Testis (tissue), 2 donors: Measurements from ENCODE around the gene HSFY2.
"Not testable (repeated sequence)": the region's sequence is repeated elsewhere in the genome, so short reads cannot be mapped to it uniquely, and the experiment has no call there.

ENCODE experiments used
- POLR2A ChIP-seq: fragments of 450-650 bp; IDR thresholded peaks from one replicate; pipeline ENCODE4 v1.6.1; 2017; ENCODE audit warnings: antibody characterized with exemption, mild to moderate bottlenecking, moderate library complexity
- TF ChIP-seq, protein P1 (sequence below), 3 experiments: fragments of 450-650 bp in 2 of 3; fragments of 200-600 bp in 1 of 3; sonication (generic) in 1 of 3; IDR thresholded peaks; one replicate each; pipeline ENCODE4 v1.5.1; 2016 to 2019; ENCODE audit warnings: antibody characterized with exemption in 3 of 3, mild to moderate bottlenecking in 2 of 3, moderate library complexity in 1 of 3

DNA sequence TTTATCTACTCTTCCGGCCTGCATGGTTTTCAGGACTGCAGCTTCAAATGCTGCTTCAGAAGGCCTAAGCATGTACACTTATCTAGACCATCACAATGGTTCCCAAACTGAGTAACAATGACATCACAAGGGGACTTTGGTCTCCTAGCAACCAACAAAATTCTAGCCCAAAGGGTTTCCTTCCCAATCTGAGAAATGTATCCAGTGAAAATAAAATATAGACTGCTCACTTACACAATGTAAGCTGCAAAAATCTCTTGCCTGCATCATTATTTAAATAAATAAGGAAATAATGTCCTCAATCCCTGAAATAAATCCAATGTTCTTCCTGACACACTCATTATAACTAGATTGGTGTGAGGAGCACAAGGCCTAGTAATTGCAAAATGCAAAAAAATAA, at the start of gene HSFY2:
- TF ChIP-seq, protein P1, sequence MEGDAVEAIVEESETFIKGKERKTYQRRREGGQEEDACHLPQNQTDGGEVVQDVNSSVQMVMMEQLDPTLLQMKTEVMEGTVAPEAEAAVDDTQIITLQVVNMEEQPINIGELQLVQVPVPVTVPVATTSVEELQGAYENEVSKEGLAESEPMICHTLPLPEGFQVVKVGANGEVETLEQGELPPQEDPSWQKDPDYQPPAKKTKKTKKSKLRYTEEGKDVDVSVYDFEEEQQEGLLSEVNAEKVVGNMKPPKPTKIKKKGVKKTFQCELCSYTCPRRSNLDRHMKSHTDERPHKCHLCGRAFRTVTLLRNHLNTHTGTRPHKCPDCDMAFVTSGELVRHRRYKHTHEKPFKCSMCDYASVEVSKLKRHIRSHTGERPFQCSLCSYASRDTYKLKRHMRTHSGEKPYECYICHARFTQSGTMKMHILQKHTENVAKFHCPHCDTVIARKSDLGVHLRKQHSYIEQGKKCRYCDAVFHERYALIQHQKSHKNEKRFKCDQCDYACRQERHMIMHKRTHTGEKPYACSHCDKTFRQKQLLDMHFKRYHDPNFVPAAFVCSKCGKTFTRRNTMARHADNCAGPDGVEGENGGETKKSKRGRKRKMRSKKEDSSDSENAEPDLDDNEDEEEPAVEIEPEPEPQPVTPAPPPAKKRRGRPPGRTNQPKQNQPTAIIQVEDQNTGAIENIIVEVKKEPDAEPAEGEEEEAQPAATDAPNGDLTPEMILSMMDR (IDR thresholded peaks at IDR 0.05) = not testable (repeated sequence)
- not testable (repeated sequence) for TF ChIP-seq POLR2A
